H1 (cell line): ENCODE measurements around the gene ZNF317. TPM values are rescaled to one million over a fixed set of nuclear protein-coding genes. Genes with fewer than 3 reads are reported as not detected.

Experiments
- CTCF ChIA-PET: fragments of 300-600 bp; sonication (Branson Sonifier 250); formaldehyde crosslinking; loops from one replicate; lab custom pipeline; 2021; ENCODE audit not compliant: partially characterized antibody; lab: Charles Lee
- POLR2A ChIA-PET: fragments of 300-600 bp; sonication (Branson Sonifier 250); formaldehyde crosslinking; loops from one replicate; lab custom pipeline; 2021; ENCODE audit warnings: inconsistent platforms; ENCODE audit not compliant: partially characterized antibody; lab: Charles Lee
- DNase-seq, 2 experiments: peaks; one replicate each; pipeline versions ENCODE4 v3.0.0 to v3.0.0-alpha.2; 2010 to 2022; ENCODE audit warnings: low spot score in 2 of 2, low read depth in 1 of 2, mixed read lengths in 1 of 2
- FAIRE-seq: peaks from 2 replicates; lab custom pipeline; 2011; peaks lifted over from hg19 to GRCh38; lab: Jason Lieb, UNC
- H2AFZ ChIP-seq: 2 replicates; pipeline ENCODE4 v1.8.1; 2012; ENCODE audit warnings: low read length, inconsistent platforms
- H2AK5ac ChIP-seq: 2 replicates; pipeline ENCODE4 v1.6.1; 2013; ENCODE audit warnings: low read depth, low read length
- H2BK120ac ChIP-seq: replicated peaks from 2 replicates; pipeline ENCODE3; 2013; ENCODE audit warnings: low read depth, low read length, inconsistent platforms
- H2BK12ac ChIP-seq: 2 replicates; pipeline ENCODE4 v1.6.1; 2013; ENCODE audit warnings: low read depth, low read length
- H2BK15ac ChIP-seq: 2 replicates; pipeline ENCODE4 v1.6.1; 2013; ENCODE audit warnings: low read length
- H2BK20ac ChIP-seq: 2 replicates; pipeline ENCODE4 v1.6.1; 2013; ENCODE audit warnings: low read length
- H2BK5ac ChIP-seq: 2 replicates; pipeline ENCODE4 v1.6.1; 2013; ENCODE audit warnings: low read depth, low read length
- H3K14ac ChIP-seq: 2 replicates; pipeline ENCODE4 v1.6.1; 2013; ENCODE audit warnings: inconsistent platforms; ENCODE audit not compliant: insufficient read length
- H3K18ac ChIP-seq: 2 replicates; pipeline ENCODE4 v1.6.1; 2013; ENCODE audit warnings: low read length; ENCODE audit errors: extremely low read depth
- H3K23ac ChIP-seq: 2 replicates; pipeline ENCODE4 v1.6.1; 2013; ENCODE audit warnings: inconsistent platforms; ENCODE audit not compliant: insufficient read length
- H3K23me2 ChIP-seq: 2 replicates; pipeline ENCODE4 v1.6.1; 2013; ENCODE audit warnings: low read depth, low read length
- H3K27ac ChIP-seq: 2 replicates; pipeline ENCODE4 v1.6.1; 2011; ENCODE audit warnings: low read depth, low read length, inconsistent platforms
- H3K27me3 ChIP-seq, 4 experiments: replicated peaks in 1 of 4; 1 replicate in 1 of 4; 2 replicates in 3 of 4; pipeline versions ENCODE4 v1.6.1 to v1.8.1; 2011 to 2013; ENCODE audit warnings: low read length in 3 of 4, mild to moderate bottlenecking in 3 of 4, inconsistent platforms in 2 of 4, mixed read lengths in 2 of 4, moderate library complexity in 1 of 4; ENCODE audit not compliant: control insufficient read depth in 3 of 4, insufficient read depth in 3 of 4; ENCODE audit errors: extremely low read depth in 1 of 4
- H3K36me3 ChIP-seq, 4 experiments: 2 replicates each; pipeline versions ENCODE4 v1.6.1 to v1.8.1; 2011 to 2013; ENCODE audit warnings: mild to moderate bottlenecking in 4 of 4, low read length in 3 of 4, moderate library complexity in 2 of 4, control low read depth in 1 of 4, inconsistent platforms in 1 of 4; ENCODE audit not compliant: insufficient read depth in 4 of 4, control insufficient read depth in 2 of 4
- H3K4ac ChIP-seq: replicated peaks from 2 replicates; pipeline ENCODE3; 2013; ENCODE audit warnings: low read length, low read depth, mixed read lengths, inconsistent platforms; ENCODE audit not compliant: insufficient read length
- H3K4me1 ChIP-seq, 4 experiments: replicated peaks in 1 of 4; 1 replicate in 1 of 4; 2 replicates in 3 of 4; pipeline versions ENCODE4 v1.6.1 to v1.8.1; 2011 to 2013; ENCODE audit warnings: low read length in 3 of 4, inconsistent platforms in 2 of 4, mixed read lengths in 1 of 4; ENCODE audit not compliant: insufficient read depth in 4 of 4, control insufficient read depth in 3 of 4
- H3K4me2 ChIP-seq, 2 experiments: 2 replicates each; pipeline versions ENCODE4 v1.6.1 to v1.8.1; 2011 to 2013; ENCODE audit warnings: low read depth in 2 of 2, low read length in 2 of 2, control low read depth in 1 of 2, inconsistent platforms in 1 of 2, mild to moderate bottlenecking in 1 of 2; ENCODE audit not compliant: insufficient read depth in 1 of 2
- H3K4me3 ChIP-seq, 4 experiments: fragments of 200-600, 300-600 bp in 1 of 4; sonication (generic), shearing (Covaris generic), sonication (Bioruptor Twin) in 1 of 4; 2 replicates each; pipeline versions ENCODE4 v1.5.1 to v1.8.1; 2011 to 2016; ENCODE audit warnings: low read length in 4 of 4, low read depth in 3 of 4, control low read depth in 2 of 4, inconsistent platforms in 2 of 4, mild to moderate bottlenecking in 2 of 4, mixed read lengths in 1 of 4, moderate library complexity in 1 of 4; ENCODE audit not compliant: insufficient read depth in 2 of 4; ENCODE audit errors: extremely low read depth in 1 of 4
- H3K56ac ChIP-seq: replicated peaks from 2 replicates; pipeline ENCODE3; 2013; ENCODE audit warnings: low read depth, mild to moderate bottlenecking, mixed read lengths, low read length, inconsistent platforms; ENCODE audit not compliant: insufficient read length
- H3K79me1 ChIP-seq: 2 replicates; pipeline ENCODE4 v1.6.1; 2013; ENCODE audit warnings: low read depth, low read length, control low read depth
- H3K79me2 ChIP-seq, 2 experiments: 2 replicates each; pipeline versions ENCODE4 v1.6.1 to v1.8.1; 2012 to 2013; ENCODE audit warnings: low read length in 2 of 2, mild to moderate bottlenecking in 2 of 2, inconsistent platforms in 1 of 2; ENCODE audit not compliant: insufficient read depth in 2 of 2, control insufficient read depth in 1 of 2
- H3K9ac ChIP-seq, 4 experiments: replicated peaks in 1 of 4; 1 replicate in 1 of 4; 2 replicates in 3 of 4; pipeline versions ENCODE4 v1.6.1 to v1.8.1; 2011 to 2013; ENCODE audit warnings: low read depth in 3 of 4, low read length in 3 of 4, control low read depth in 2 of 4, mild to moderate bottlenecking in 2 of 4, moderate library complexity in 2 of 4, inconsistent platforms in 1 of 4; ENCODE audit errors: extremely low read depth in 1 of 4
- H3K9me3 ChIP-seq, 2 experiments: 2 replicates each; pipeline versions ENCODE4 v1.6.1 to v1.8.1; 2012 to 2013; ENCODE audit warnings: mild to moderate bottlenecking in 2 of 2, moderate library complexity in 2 of 2, control low read depth in 1 of 2, inconsistent platforms in 1 of 2, low read depth in 1 of 2, low read length in 1 of 2, mixed read lengths in 1 of 2; ENCODE audit not compliant: insufficient read depth in 2 of 2
- H4K20me1 ChIP-seq, 2 experiments: replicated peaks in 1 of 2; 2 replicates each; pipeline versions ENCODE3 to v1.8.1; 2011 to 2013; ENCODE audit warnings: inconsistent platforms in 2 of 2, low read length in 2 of 2, mild to moderate bottlenecking in 1 of 2; ENCODE audit not compliant: insufficient read depth in 2 of 2, control insufficient read depth in 1 of 2
- H4K5ac ChIP-seq: 2 replicates; pipeline ENCODE4 v1.6.1; 2013; ENCODE audit warnings: low read length, low read depth, mixed read lengths, inconsistent platforms; ENCODE audit not compliant: insufficient read length
- H4K8ac ChIP-seq: 2 replicates; pipeline ENCODE4 v1.8.0; 2013; ENCODE audit warnings: mild to moderate bottlenecking, moderate library complexity, low read length, inconsistent platforms; ENCODE audit not compliant: insufficient read depth; ENCODE audit errors: extremely low read depth
- H4K91ac ChIP-seq: replicated peaks from 2 replicates; pipeline ENCODE3; 2013; ENCODE audit warnings: low read length, mixed read lengths, inconsistent platforms; ENCODE audit not compliant: insufficient read length
- ATF2 ChIP-seq: IDR thresholded peaks from 2 replicates; pipeline ENCODE4 v1.6.1; 2012; ENCODE audit warnings: low read length, inconsistent platforms
- SP4 ChIP-seq: IDR thresholded peaks from 2 replicates; pipeline ENCODE4 v1.6.1; 2012; ENCODE audit warnings: low read length, inconsistent platforms
- TAF7 ChIP-seq: optimal IDR thresholded peaks from 2 replicates; pipeline ENCODE3; 2011; ENCODE audit warnings: low read depth, mild to moderate bottlenecking, inconsistent platforms, low read length, moderate library complexity, borderline replicate concordance
- WGBS, 2 experiments: shearing (Covaris generic) in 1 of 2; methylation state at CpG; one replicate each; pipeline versions ENCODE4 v1.1.6 to v1.1.7; 2013 to 2015; ENCODE audit warnings: low lambda C conversion rate in 2 of 2, mixed read lengths in 2 of 2, inconsistent platforms in 1 of 2, low coverage in 1 of 2, missing lambda C conversion rate in 1 of 2; ENCODE audit not compliant: insufficient replicate concordance in 2 of 2, insufficient coverage in 1 of 2, insufficient read length in 1 of 2; ENCODE audit errors: extremely low coverage in 1 of 2, missing lambda C conversion rate in 1 of 2; 5-methylcytosine and 5-hydroxymethylcytosine counted together
- polyA plus RNA-seq, 7 experiments: library from polyadenylated mRNA; depleted of rRNA in 3 of 7; stranded (reverse) in 5 of 7; unstranded in 2 of 7; fragments of >200 nt in 5 of 7; fragments of 200-250 nt in 2 of 7; gene quantifications; 1 replicate in 5 of 7; 2 replicates in 1 of 7; 4 replicates in 1 of 7; pipeline versions ENCODE4 v1.2.1 to v1.2.3, GENCODE V29; 2011 to 2013; ENCODE audit warnings: missing spikeins in 2 of 7, mixed read lengths in 2 of 7
- total RNA-seq: library from RNA; stranded (reverse); fragmentation: NEBNext Ultra II Directional; extraction: Animal tissue kit (Norgen Biotek cat#: 25700); gene quantifications from 2 replicates; pipeline ENCODE4 v1.2.1, GENCODE V29; 2021

The ZNF317 gene
- total and polyA plus RNA-seq, 2 of the 8 experiments (the other 6 are each of a cell fraction or from before 2014, with no cell fraction given): 22.6 to 41.5 TPM

DNA sequence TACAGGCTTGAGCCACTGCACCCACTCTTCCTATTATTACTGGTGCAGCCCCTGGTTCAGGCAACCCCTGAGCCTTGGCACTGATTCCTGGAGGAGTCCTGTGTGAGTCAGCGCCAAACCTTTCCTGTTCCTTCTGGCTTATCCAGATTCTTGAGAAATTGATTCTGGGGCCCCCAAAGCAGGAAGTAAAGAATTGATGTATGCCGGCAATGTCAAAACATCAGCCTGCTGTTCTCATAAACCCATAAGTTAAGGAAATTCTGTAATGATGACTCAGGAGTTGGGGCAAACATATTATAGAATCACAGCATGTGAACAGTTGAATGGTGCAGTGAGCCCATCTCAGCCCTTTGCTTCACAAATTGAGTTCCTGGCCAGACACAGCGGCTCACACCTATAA, 12.0 kb upstream of the ZNF317 start:
- Histone ChIP-seq H3K9me3 (peaks cover 29 to 46% of the 10 kb centered on the region in 2 experiments), H3K79me2 (no peaks in the 10 kb centered on the region), H3K36me3 (no peaks in the 10 kb centered on the region), H3K4ac (no peak overlapping the region), H2BK120ac (no peak overlapping the region), H3K27me3 (no peaks in the 10 kb centered on the region), H3K18ac (no peak overlapping the region), H3K4me2 (no peak overlapping the region), H2AFZ (no peak overlapping the region), H3K4me3 (no peak overlapping the region), H2BK5ac (no peak overlapping the region), H3K9ac (no peak overlapping the region), H3K4me1 (no peaks in the 10 kb centered on the region), H3K23me2 (no peaks in the 10 kb centered on the region), H4K5ac (no peak overlapping the region), H3K27ac (no peak overlapping the region), H2BK15ac (no peak overlapping the region), H2BK20ac (no peak overlapping the region), H3K56ac (no peak overlapping the region), H3K79me1 (no peaks in the 10 kb centered on the region), H3K14ac (no peak overlapping the region), H4K8ac (no peak overlapping the region), H4K91ac (no peak overlapping the region), H3K23ac (no peak overlapping the region), H2BK12ac (no peak overlapping the region), H4K20me1 (no peaks in the 10 kb centered on the region), H2AK5ac (no peak overlapping the region)
- FAIRE-seq (no peak), DNase-seq (no peak)
- TF ChIP-seq TAF7 (no peak), SP4 (no peak), ATF2 (no peak)
- 84% methylated on average over 3 of the region's 3 CpGs; no CpG with 5 or more reads in 1 of the 2 experiments for WGBS, 2 experiments
- CTCF ChIA-PET: no interaction called here
- POLR2A ChIA-PET: interaction anchor here (1.0 kb wide), 1 partner anchor 13 kb away, joined by 3 read pairs; no protein-coding TSS in a partner anchor
